Ecto neural progenitor cell (in vitro differentiated cells): ENCODE results near the gene U2SURP.

ENCODE experiments used
- DNase-seq: peaks from one replicate; pipeline ENCODE4 v3.0.0-alpha.2; 2018; ENCODE audit warnings: low spot score

The U2SURP gene

DNA sequence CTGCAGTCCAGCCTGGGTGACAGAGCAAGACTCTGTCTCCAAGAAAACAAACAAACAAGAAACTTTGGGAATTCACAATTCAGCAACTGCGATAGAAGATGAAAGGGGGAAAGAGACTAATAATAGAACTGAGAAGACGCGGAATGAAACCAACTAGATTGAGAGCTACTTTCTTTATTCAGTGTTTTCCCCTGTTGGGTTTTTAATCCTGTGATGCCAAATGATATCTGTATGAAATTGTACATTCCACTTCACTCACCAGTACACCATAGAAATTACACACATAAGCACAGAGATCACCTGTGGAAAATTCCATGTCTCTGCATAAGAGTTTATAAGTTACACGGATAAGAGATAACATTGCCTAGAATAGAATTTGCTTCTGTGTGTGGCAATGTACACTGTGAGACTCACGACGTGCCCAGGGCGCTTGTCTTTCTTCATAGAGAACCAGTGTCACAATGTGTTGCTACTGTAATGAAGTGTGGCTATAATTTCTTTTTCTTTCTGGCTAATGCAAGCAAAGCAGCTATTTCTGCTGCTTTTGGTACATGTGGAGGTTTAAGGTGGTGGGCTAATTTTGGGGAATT is 100.5 kb downstream of the U2SURP start:
- DNase-seq: no peak

GRCh38 chr3:143103652-143104051 is 102.3 kb downstream of the U2SURP start:
- DNase-seq: no peak

- DNase-seq: no peak
These were observed 103.8 kb downstream of the U2SURP start for GRCh38 chr3:143105170-143105569.

- no peak for DNase-seq
These were observed 108.5 kb downstream of the U2SURP start for GRCh38 chr3:143109861-143110260.
